GM12891 (cell line): ENCODE data around the gene CEBPG.

Experiments
- DNase-seq: peaks from one replicate; pipeline ENCODE4 v3.0.0; 2011; ENCODE audit warnings: low spot score; ENCODE audit not compliant: insufficient read length
- FAIRE-seq: peaks from 2 replicates; lab custom pipeline; 2011; peaks lifted over from hg19 to GRCh38; lab: Jason Lieb, UNC
- PAX5 ChIP-seq: IDR thresholded peaks from 2 replicates; pipeline ENCODE4 v1.6.1; 2011; ENCODE audit warnings: low read length, moderate library complexity, mild to moderate bottlenecking; ENCODE audit not compliant: insufficient read depth, severe bottlenecking
- POLR2A ChIP-seq: IDR thresholded peaks from 2 replicates; pipeline ENCODE4 v1.6.1; 2011; ENCODE audit warnings: low read depth, low read length, control low read depth
- POLR2AphosphoS5 ChIP-seq: IDR thresholded peaks from 2 replicates; pipeline ENCODE4 v1.6.1; 2011; ENCODE audit warnings: low read depth, low read length, control low read depth
- POU2F2 ChIP-seq: IDR thresholded peaks from 2 replicates; pipeline ENCODE4 v1.6.1; 2011; ENCODE audit warnings: low read depth, mild to moderate bottlenecking, control low read depth, low read length, moderate library complexity
- SPI1 ChIP-seq: IDR thresholded peaks from 2 replicates; pipeline ENCODE4 v1.6.1; 2011; ENCODE audit warnings: low read depth, low read length, control low read depth
- TAF1 ChIP-seq: IDR thresholded peaks from 2 replicates; pipeline ENCODE4 v1.6.1; 2011; ENCODE audit warnings: low read depth, low read length, control low read depth

The CEBPG gene

DNA sequence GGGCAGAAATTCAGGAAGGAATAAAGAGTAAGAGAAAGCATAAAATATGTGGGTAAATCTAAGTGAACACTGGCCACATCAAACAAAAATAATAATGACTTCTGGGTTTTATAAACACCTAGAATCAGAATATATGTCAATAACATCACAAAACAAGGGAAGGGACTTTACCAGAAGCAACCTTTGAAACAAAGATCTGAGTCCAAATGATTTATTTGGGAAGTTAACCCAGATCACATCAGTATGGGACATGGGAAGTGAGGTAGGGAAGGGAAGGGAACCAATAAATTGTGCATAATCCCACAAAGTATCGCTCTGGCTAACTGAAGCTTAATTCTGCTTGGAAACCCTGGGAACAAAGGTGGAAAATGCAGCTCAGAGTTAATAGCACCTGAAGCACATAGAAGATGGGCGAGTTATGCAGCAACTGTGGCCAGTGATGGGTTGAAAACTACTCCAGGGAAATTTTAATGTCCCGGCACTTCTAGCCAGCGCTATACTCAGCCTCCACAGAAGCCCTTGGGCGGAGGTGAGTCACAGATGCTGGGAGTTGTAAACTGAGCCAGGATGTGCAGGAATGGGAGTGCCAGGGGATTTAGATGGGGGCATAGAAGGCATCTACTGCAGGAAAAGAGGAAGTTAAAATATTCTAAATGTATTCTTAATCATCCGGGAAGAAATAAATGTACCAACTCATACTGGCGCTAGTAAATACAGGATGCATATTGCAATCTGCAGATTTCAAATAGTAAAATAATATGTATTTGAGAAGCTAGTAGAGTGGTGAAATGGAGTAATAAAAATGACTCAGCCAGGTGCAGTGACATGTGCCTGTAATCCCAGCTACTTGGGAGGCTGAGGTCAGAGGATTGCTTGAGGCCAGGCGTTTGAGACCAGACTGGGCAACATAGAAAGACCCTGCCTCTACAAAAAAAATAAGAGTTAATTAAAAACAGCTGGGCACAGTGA lies 34.2 kb upstream of the CEBPG start:
- no peak for FAIRE-seq
- no peak for DNase-seq
- TF ChIP-seq TAF1 (no peak), POLR2A (no peak), SPI1 (no peak), POLR2AphosphoS5 (no peak), POU2F2 (no peak), PAX5 (no peak)

DNA sequence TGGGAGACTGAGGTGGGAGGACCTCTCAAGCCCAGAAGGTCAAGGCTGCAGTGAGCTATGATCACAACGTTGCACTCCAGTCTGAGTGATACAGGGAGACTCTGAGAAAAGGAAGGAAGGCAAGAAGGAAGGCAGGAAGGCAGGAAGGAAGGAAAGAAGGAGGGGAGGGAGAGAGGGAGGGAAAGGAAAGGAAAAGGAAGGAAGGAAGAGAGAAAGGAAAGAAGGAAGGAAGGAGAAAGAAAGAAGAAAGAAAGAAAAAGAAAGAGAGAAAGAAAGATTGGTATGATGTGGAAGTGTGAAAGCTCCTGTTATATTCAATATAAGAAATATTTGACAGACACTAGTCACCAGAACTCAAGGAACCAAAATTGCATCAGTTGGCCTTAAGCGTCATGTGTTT lies 32.5 kb upstream of the CEBPG start:
- FAIRE-seq: no peak
- TF ChIP-seq SPI1 (no peak), PAX5 (no peak), POU2F2 (no peak), POLR2A (no peak), TAF1 (no peak), POLR2AphosphoS5 (no peak)

DNA sequence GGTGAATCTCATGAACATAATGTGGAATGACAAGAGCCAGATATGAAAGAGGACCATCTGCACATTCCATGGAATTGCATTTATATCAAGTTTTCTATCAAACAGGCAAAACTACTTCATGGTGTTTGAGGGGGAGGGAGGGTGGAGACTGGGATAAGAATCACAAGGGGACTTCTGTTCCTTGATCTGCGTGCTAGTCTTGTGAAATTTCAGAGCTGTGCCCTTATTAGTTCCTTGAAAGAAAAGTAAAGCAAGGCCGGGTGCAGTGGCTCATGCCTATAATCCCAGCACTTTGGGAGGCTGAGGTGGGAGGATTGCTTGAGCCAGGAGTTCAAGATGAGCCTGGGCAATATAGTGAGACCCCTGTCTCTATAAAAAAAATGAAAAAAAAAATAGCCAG lies 30.2 kb upstream of the CEBPG start:
- TF ChIP-seq POLR2A: no peak
- TF ChIP-seq POLR2AphosphoS5: no peak
- no peak for TF ChIP-seq SPI1
- TF ChIP-seq TAF1: no peak
- TF ChIP-seq PAX5: no peak
- DNase-seq: no peak
- no peak for FAIRE-seq

More for the DNA sequence above, 32.5 kb upstream of the CEBPG start:
- no peak for DNase-seq

DNA sequence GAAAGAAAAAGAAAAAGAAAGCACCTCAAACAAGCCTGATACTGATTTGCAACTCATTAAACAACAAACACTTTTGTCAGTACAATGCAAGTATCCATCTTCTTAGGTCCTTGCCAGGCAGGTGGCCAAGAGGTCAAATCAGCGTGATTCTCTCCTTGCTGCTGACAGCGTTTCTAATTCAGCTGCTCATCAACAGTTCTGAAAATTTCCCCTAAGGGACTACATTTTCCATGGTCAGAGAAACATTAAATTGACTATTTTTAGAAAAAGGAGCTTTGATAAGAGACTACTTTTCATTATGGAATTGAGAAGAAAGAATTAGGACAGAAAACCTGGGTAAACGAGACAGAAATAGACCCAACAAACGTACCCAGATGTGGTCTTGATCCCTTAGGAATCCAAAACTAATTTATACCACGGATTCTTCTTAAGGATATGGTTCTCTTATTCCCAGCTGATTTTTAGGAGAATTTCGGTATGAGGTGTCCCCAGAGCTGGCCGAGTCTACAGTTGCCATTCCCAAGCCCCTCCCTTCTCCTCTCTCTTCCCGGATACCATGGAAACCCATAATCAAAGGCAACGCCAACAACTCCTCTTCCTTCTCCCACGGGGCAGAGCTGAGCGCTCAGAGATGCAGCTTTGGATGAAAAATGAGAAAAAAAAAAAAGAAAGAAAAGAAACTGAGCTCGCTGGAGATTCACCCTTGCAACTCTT lies 29.5 kb upstream of the CEBPG start:
- TF ChIP-seq POLR2A: no peak
- no peak for DNase-seq
- FAIRE-seq: no peak

DNA sequence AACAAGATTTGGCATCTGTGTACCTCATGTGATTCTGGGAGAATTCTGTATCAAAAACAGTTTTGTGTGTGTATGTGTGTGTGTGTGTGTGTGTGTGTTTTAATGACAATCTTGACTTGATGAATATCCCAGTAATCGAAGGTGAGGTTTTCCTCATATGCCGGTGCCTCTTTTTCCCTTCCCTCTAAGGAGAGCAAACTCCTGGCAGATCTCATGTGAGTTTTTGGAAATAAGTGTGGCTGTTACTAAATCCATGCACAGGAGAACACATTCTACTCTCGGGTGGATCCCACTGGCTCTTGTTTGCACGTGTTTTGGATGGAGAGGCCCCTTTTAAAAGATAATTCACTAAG lies 29.0 kb upstream of the CEBPG start:
- FAIRE-seq (no peak), DNase-seq (no peak)
- TF ChIP-seq SPI1: no peak
- TF ChIP-seq POLR2A: no peak
- no peak for TF ChIP-seq PAX5
- TF ChIP-seq POU2F2: no peak
- TF ChIP-seq POLR2AphosphoS5: no peak
- TF ChIP-seq TAF1: no peak

DNA sequence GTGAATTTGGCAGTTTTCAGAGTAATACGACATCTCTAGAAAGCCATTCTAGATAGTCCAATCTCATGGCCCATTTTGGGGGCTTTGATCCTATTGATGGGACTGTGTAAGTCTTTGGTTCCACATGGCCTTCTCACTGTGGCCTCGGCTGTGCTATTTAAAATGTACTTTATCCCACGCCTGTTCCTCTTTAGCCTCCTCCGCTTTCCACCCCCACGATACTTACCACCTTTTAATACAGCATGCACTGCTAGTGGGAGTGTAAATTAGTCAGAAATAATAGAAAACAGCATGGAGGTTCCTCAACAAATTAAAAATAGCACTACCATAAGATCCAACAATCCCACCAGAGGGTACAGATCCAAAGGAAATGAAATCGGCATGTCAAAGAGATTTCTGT lies 28.3 kb upstream of the CEBPG start:
- DNase-seq: no peak
- TF ChIP-seq PAX5 (no peak), TAF1 (no peak), POLR2A (no peak), POLR2AphosphoS5 (no peak), POU2F2 (no peak), SPI1 (no peak)
- FAIRE-seq: no peak

DNA sequence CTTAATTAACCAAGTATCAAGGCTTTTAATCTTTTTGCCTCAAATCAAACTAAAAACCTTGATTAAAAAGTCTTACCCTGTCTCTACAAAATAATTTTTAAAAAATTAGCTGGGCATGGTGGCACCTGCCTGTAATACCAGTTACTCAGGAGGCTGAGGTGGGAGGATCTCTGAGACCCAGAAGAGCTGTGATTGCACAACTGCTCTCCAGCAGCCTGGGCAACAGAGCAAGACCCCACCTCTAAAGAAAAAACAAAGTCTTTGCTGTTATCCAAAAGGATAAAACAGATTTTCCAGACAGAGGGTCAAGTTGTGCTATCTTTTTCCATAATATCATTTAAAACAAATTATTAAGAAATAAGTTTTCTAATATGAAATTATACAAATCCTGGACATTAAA lies 26.8 kb upstream of the CEBPG start:
- FAIRE-seq (no peak), DNase-seq (no peak)
- TF ChIP-seq TAF1 (no peak), POLR2A (no peak), SPI1 (no peak), POLR2AphosphoS5 (no peak), PAX5 (no peak), POU2F2 (no peak)

DNA sequence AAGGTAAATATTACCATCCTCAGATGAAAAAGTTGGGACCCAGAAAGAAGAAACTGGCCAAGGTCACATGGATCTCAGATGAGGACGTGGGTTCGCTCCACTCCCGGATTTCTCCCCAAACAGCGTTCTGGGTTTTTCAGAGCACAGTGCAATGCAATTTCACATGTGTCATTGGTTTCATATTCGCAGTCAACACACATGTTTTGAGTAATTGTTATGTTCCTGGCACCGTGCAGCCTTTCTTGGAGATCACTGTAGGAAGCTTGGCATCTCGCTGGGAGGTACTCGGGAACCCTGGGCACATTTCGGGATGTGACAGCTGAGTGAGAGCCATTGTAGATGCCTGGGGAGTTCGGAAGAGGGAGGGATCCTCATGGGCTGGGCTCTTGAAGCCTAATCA lies 26.2 kb upstream of the CEBPG start:
- FAIRE-seq (no peak), DNase-seq (no peak)
- TF ChIP-seq POLR2A (no peak), POLR2AphosphoS5 (no peak), PAX5 (no peak), SPI1 (no peak), TAF1 (no peak), POU2F2 (no peak)

DNA sequence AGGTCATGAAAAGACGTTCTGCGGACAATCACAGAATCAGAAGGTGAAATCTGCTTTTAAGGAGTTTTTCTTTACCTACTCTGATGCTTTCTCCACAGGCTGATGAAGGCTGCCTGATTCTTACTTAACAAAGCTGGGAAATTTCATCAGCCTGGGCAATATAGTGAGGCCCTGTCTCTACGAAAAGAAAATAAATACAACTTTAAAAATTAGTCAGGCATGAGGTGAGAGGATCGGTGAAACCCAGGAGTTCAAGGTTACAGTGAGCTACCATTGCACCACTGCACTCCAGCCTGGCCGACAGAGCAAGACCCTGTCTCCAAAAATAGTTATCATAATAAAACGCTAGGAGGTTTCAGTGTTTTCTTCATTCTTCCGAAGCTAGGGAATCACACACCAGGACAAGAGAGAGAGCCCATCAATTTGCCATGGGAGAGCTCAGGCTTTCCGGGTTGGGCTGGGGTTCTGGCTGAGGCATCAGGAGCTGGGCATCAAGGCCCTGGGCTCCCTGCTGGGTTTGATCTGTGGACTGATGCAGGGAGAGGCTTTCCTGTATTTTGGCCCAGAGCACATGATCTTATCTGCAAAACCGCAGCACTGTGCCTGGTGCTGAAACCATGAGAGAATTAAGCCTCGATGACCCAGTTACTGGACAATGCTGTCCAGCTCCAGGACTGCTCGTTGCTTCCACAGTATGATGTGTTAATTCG lies 25.1 kb upstream of the CEBPG start:
- TF ChIP-seq TAF1 (no peak), POU2F2 (no peak), POLR2A (no peak), PAX5 (no peak), SPI1 (no peak), POLR2AphosphoS5 (no peak)
- FAIRE-seq (no peak), DNase-seq (no peak)
